ENCODE results near the gene TNN.

DNA sequence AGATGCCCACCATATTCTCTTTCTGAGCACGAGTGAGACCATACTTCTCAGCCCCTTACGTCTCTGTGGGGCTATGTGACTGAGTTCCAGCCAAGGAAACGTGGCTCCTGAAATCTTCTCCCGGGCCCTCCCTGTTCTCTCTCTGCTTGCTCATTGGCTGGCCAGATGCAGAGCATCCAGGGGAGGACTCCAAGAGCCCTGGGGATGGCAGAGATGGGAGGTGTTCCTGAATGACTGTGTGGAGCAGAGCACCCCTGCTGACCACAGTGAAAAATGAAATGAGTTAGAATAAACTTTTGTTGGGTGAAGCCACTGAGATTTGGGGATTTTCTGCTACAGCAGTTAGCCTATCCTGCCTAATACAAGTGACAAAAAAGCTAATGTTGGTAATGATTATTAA is 101.1 kb downstream of the TNN start:
- TF ChIP-seq, protein P1, sequence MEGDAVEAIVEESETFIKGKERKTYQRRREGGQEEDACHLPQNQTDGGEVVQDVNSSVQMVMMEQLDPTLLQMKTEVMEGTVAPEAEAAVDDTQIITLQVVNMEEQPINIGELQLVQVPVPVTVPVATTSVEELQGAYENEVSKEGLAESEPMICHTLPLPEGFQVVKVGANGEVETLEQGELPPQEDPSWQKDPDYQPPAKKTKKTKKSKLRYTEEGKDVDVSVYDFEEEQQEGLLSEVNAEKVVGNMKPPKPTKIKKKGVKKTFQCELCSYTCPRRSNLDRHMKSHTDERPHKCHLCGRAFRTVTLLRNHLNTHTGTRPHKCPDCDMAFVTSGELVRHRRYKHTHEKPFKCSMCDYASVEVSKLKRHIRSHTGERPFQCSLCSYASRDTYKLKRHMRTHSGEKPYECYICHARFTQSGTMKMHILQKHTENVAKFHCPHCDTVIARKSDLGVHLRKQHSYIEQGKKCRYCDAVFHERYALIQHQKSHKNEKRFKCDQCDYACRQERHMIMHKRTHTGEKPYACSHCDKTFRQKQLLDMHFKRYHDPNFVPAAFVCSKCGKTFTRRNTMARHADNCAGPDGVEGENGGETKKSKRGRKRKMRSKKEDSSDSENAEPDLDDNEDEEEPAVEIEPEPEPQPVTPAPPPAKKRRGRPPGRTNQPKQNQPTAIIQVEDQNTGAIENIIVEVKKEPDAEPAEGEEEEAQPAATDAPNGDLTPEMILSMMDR (IDR thresholded peaks at IDR 0.05) = no peak
- no peak for TF ChIP-seq POLR2A (IDR thresholded peaks at IDR 0.05)
